Measurements from ENCODE around the gene KLHL5.

GRCh38 chr4:39037491-39037825 lies 24.6 kb upstream of the KLHL5 start:
- TF ChIP-seq CTCF (IDR thresholded peaks at IDR 0.05; ENCODE audit: borderline replicate concordance, extremely low read depth, low read length, poor library complexity, severe bottlenecking) (no peak), EZH2 (IDR thresholded peaks at IDR 0.05; ENCODE audit: borderline replicate concordance, low read depth, low read length, severe bottlenecking) (no peak)

All from DND-41 (cell line).